Neural progenitor cell (in vitro differentiated cells): ENCODE results near the gene ELANE.

Source experiments
- CTCF ChIP-seq: fragments of 200-600 bp; sonication (generic); IDR thresholded peaks from 2 replicates; pipeline ENCODE4 v1.5.1; 2017; ENCODE audit warnings: antibody characterized with exemption, mild to moderate bottlenecking
- EZH2 ChIP-seq: fragments of 200-600 bp; sonication (generic); IDR thresholded peaks from 2 replicates; pipeline ENCODE4 v1.6.1; 2017; ENCODE audit warnings: antibody characterized with exemption, mild to moderate bottlenecking, moderate library complexity

GRCh38 chr19:887599-887998, 35.5 kb downstream of the ELANE start:
- TF ChIP-seq CTCF (no peak), EZH2 (no peak)
